GM12892 (cell line): ENCODE measurements around the gene NSMCE1.

Experiments used
- POLR2A ChIP-seq: IDR thresholded peaks from 2 replicates; pipeline ENCODE4 v1.6.1; 2011; ENCODE audit warnings: low read depth, low read length, control low read depth
- POLR2AphosphoS5 ChIP-seq: IDR thresholded peaks from 2 replicates; pipeline ENCODE4 v1.6.1; 2011; ENCODE audit warnings: low read depth, low read length, control low read depth
- TAF1 ChIP-seq: IDR thresholded peaks from 2 replicates; pipeline ENCODE4 v1.6.1; 2011; ENCODE audit warnings: low read depth, mild to moderate bottlenecking, control low read depth, low read length, borderline replicate concordance

- no peak for TF ChIP-seq POLR2A
- TF ChIP-seq POLR2AphosphoS5 = no peak
- TF ChIP-seq TAF1 = no peak
Observed at GRCh38 chr16:27225536-27226360, 42.8 kb downstream of the NSMCE1 start.
